Measurements from ENCODE around the gene HOXD9.

The HOXD9 gene

DNA sequence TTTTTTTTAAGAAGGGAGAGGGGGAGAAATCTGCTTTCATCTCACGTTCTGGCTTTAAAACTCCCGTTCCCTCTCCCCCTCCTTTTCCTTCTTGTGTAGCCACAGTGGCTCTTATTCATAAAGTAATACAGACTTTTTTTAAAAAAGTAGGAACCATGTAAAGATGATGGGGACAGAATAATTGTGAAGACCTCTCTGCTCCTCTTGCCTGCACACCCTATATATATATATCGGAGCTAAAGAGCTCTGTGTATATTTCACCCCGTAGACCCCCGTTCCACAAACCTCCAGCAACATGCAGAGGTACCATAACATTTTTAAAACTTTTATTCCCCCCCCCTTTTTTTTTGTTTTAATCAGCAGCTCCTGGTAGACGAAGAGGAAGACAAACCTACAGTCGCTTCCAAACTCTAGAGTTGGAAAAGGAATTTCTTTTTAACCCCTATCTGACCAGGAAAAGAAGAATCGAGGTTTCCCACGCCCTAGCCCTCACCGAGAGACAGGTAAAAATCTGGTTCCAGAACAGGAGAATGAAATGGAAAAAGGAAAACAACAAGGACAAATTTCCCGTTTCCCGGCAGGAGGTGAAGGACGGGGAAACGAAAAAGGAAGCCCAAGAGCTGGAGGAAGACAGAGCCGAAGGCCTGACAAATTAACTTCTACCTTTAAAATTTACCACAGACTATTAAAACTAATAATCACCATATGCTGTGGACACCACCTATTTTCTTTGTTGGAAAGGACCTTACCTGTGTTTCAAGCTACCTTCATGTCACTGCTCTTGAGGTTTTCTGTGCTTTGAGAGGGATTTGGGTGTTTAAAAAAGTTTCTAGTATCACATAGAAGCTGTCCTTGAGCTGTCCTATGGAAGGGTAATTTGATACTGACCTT, 8.7 kb downstream of the HOXD9 start:
- Histone ChIP-seq H3K9me3 (ENCODE audit: control insufficient read depth in 5 of 5, low read length in 5 of 5) (no peaks in the 10 kb centered on the region), H3K9ac (ENCODE audit: low read length in 5 of 5) (peak overlapping the region; percentile 40 to 79 (median 66)), H3K4me1 (ENCODE audit: control insufficient read depth in 5 of 5, insufficient read depth in 5 of 5, low read length in 5 of 5) (peaks cover 1 to 59% (median 52%) of the 10 kb centered on the region in 5 donors), H3K27me3 (ENCODE audit: control insufficient read depth in 5 of 5, insufficient read depth in 4 of 5, low read length in 5 of 5) (peaks cover 0 to 41% (median 2%) of the 10 kb centered on the region in 5 donors), H3K36me3 (ENCODE audit: control insufficient read depth in 5 of 5, insufficient read depth in 5 of 5, low read length in 5 of 5) (no peaks in the 10 kb centered on the region), H3K27ac (ENCODE audit: low read depth, low read length) (peak overlapping the region; percentile 79), H3K4me3 (ENCODE audit: low read depth in 1 of 5, low read length in 5 of 5) (peak overlapping the region; percentile 57 to 83 (median 73))

DNA sequence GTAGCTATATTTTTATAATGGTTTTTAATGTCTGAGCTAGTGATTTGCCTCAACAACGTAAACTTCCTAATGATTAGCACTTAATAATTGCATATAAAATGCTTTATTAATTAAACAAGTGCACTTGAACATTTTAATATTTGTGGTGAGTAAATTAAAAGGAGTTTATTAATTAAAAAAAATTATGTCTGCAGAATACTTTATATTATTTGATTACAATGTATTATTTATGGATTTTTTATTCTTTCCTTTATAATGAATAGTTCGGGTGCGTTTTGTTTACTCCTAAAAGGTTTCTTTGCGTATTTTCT, 9.3 kb downstream of the HOXD9 start:
- Histone ChIP-seq H3K27ac (ENCODE audit: low read depth, low read length) (peak overlapping the region; percentile 79), H3K9me3 (ENCODE audit: control insufficient read depth in 5 of 5, low read length in 5 of 5) (no peaks in the 10 kb centered on the region), H3K4me1 (ENCODE audit: control insufficient read depth in 5 of 5, insufficient read depth in 5 of 5, low read length in 5 of 5) (peaks cover 1 to 62% (median 56%) of the 10 kb centered on the region in 5 donors), H3K36me3 (ENCODE audit: control insufficient read depth in 5 of 5, insufficient read depth in 5 of 5, low read length in 5 of 5) (no peaks in the 10 kb centered on the region), H3K9ac (ENCODE audit: low read length in 5 of 5) (peak overlapping the region; percentile 11 to 79 (median 58)), H3K27me3 (ENCODE audit: control insufficient read depth in 5 of 5, insufficient read depth in 4 of 5, low read length in 5 of 5) (peaks cover 0 to 41% (median 2%) of the 10 kb centered on the region in 5 donors), H3K4me3 (ENCODE audit: low read depth in 1 of 5, low read length in 5 of 5) (peak overlapping the region; percentile 59 to 83 (median 73))

DNA sequence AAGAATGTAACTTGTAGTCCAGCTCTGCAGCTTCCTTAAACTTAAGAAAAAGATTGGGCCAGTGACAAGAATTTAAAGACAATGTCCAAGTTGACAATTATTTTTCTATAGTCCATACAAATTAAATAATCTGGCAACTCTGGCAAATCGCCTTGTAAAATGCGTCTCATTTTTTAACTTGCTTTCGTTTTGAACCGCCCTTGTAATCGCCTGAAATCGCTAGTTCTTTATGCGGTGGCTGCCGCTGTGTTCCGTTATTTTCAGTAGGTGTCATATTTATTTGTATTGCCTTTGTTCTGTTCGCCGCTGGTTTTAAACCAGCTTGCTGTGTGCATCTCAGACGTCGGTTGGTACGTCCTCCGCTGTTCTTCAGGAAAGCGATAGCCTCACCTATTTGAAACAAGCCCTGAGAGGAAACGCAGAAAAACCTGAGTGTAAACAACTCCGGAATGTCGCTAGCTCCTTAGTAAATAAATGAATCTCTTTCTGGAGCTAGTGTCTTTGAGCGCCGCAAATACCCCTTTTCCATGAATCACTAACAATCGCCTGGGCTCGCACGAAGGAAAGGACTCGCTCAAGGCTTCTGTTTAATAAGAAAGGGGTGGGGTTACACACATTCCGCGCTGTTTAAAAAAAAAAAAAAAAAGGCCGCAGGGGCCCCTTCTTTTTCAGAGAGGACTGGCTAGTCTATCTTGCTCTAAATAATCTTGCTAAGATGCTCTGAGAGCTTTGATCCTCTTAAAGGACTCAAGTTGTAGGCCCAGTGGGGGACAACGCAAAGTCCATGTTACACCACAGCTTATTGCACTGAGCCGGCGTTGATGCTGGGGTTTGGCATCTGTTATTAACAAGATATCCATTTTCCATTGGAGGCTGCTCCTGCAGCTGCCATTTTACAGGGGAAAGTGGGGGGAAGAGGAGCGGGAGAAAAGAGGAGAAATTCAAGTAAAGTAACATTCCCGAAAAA, 10.0 kb downstream of the HOXD9 start:
- peaks cover 1 to 65% (median 56%) of the 10 kb centered on the region in 5 donors for H3K4me1 ChIP-seq (ENCODE audit: control insufficient read depth in 5 of 5, insufficient read depth in 5 of 5, low read length in 5 of 5)
- no peaks in the 10 kb centered on the region for H3K9me3 ChIP-seq (ENCODE audit: control insufficient read depth in 5 of 5, low read length in 5 of 5)
- peaks cover 0 to 41% (median 5%) of the 10 kb centered on the region in 5 donors for H3K27me3 ChIP-seq (ENCODE audit: control insufficient read depth in 5 of 5, insufficient read depth in 4 of 5, low read length in 5 of 5)
- H3K27ac ChIP-seq (ENCODE audit: low read depth, low read length) = peak overlapping the region; percentile 70
- H3K9ac ChIP-seq (ENCODE audit: low read length in 5 of 5) = peak overlapping the region; percentile 6 to 65 (median 58)
- H3K36me3 ChIP-seq (ENCODE audit: control insufficient read depth in 5 of 5, insufficient read depth in 5 of 5, low read length in 5 of 5) = no peaks in the 10 kb centered on the region
- H3K4me3 ChIP-seq (ENCODE audit: low read depth in 1 of 5, low read length in 5 of 5) = peak overlapping the region; percentile 59 to 83 (median 73)

DNA sequence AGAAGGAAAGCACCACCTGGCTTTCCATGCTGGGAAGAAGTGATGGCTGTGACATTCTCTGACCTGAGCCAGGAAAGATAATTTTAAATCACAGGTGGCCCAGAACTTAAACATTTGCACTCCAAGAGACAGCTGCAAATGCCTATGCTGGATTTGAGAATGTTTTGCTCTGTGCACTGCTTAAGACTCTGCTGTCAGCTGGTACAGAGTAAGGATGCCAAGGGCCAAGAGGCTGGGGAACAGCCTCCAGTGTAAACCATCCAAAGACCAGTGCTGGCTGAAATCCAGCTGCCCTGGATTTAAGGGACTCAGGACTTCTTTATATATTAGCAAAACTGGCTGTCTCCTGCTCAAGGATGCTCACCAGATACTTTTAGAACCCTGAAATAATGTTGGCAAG, 10.9 kb downstream of the HOXD9 start:
- H3K27me3 ChIP-seq (ENCODE audit: control insufficient read depth in 5 of 5, insufficient read depth in 4 of 5, low read length in 5 of 5) = peaks cover 0 to 41% (median 5%) of the 10 kb centered on the region in 5 donors
- no peak overlapping the region for H3K9ac ChIP-seq (ENCODE audit: low read length in 5 of 5)
- H3K27ac ChIP-seq (ENCODE audit: low read depth, low read length) = no peak overlapping the region
- no peak overlapping the region for H3K4me3 ChIP-seq (ENCODE audit: low read depth in 1 of 5, low read length in 5 of 5)
- H3K4me1 ChIP-seq (ENCODE audit: control insufficient read depth in 5 of 5, insufficient read depth in 5 of 5, low read length in 5 of 5) = peaks cover 1 to 65% (median 57%) of the 10 kb centered on the region in 5 donors
- H3K9me3 ChIP-seq (ENCODE audit: control insufficient read depth in 5 of 5, low read length in 5 of 5) = no peaks in the 10 kb centered on the region
- H3K36me3 ChIP-seq (ENCODE audit: control insufficient read depth in 5 of 5, insufficient read depth in 5 of 5, low read length in 5 of 5) = no peaks in the 10 kb centered on the region

DNA sequence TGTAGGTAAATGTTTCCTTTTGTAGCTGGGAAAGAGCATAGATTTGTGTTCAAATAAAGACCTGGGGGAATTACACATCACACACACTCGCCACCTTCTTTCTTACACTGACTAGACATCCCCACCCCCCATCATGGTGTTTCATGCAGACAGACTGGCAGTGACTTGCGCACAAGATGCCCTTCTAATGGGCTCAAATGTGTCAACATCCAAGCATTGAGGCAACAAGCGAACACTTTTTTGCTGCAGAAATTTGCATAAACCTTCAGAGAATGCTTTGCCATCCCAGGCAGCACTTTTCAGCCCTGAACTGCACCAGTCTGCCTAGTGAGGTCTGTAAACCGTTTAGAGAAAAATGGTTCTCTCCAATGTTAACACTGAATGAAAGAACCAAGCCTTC, 11.5 kb downstream of the HOXD9 start:
- peaks cover 1 to 65% (median 57%) of the 10 kb centered on the region in 5 donors for H3K4me1 ChIP-seq (ENCODE audit: control insufficient read depth in 5 of 5, insufficient read depth in 5 of 5, low read length in 5 of 5)
- no peaks in the 10 kb centered on the region for H3K9me3 ChIP-seq (ENCODE audit: control insufficient read depth in 5 of 5, low read length in 5 of 5)
- H3K9ac ChIP-seq (ENCODE audit: low read length in 5 of 5) = no peak overlapping the region
- no peak overlapping the region for H3K4me3 ChIP-seq (ENCODE audit: low read depth in 1 of 5, low read length in 5 of 5)
- peaks cover 0 to 42% (median 6%) of the 10 kb centered on the region in 5 donors for H3K27me3 ChIP-seq (ENCODE audit: control insufficient read depth in 5 of 5, insufficient read depth in 4 of 5, low read length in 5 of 5)
- H3K36me3 ChIP-seq (ENCODE audit: control insufficient read depth in 5 of 5, insufficient read depth in 5 of 5, low read length in 5 of 5) = no peaks in the 10 kb centered on the region
- peak overlapping the region; percentile 91 for H3K27ac ChIP-seq (ENCODE audit: low read depth, low read length)

DNA sequence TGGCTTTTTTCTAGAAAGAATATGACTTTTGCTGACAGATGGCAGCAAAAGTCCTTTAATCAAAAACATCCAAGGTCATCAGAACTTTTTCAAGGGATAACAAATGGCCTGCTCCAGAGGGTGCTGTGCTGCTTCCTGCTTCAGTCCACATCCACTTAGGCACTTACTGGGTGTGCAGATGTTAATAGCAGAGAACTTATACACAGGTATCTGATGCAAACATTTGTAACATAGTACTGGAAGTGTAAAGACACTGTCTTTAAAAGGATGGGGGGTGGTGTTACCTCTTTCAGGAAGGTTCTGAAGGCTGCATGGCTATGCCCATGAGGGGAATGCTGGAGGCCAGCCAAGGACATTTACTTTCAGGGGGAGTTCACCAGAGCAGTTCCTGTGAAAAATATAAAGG, 12.5 kb downstream of the HOXD9 start:
- Histone ChIP-seq H3K4me3 (ENCODE audit: low read depth in 1 of 5, low read length in 5 of 5) (peak overlapping the region in 1 of 5 donors; percentile 44), H3K27ac (ENCODE audit: low read depth, low read length) (peak overlapping the region; percentile 91), H3K4me1 (ENCODE audit: control insufficient read depth in 5 of 5, insufficient read depth in 5 of 5, low read length in 5 of 5) (peaks cover 3 to 69% (median 62%) of the 10 kb centered on the region in 5 donors), H3K27me3 (ENCODE audit: control insufficient read depth in 5 of 5, insufficient read depth in 4 of 5, low read length in 5 of 5) (peaks cover 0 to 49% (median 6%) of the 10 kb centered on the region in 5 donors), H3K9me3 (ENCODE audit: control insufficient read depth in 5 of 5, low read length in 5 of 5) (no peaks in the 10 kb centered on the region), H3K9ac (ENCODE audit: low read length in 5 of 5) (no peak overlapping the region), H3K36me3 (ENCODE audit: control insufficient read depth in 5 of 5, insufficient read depth in 5 of 5, low read length in 5 of 5) (no peaks in the 10 kb centered on the region)

DNA sequence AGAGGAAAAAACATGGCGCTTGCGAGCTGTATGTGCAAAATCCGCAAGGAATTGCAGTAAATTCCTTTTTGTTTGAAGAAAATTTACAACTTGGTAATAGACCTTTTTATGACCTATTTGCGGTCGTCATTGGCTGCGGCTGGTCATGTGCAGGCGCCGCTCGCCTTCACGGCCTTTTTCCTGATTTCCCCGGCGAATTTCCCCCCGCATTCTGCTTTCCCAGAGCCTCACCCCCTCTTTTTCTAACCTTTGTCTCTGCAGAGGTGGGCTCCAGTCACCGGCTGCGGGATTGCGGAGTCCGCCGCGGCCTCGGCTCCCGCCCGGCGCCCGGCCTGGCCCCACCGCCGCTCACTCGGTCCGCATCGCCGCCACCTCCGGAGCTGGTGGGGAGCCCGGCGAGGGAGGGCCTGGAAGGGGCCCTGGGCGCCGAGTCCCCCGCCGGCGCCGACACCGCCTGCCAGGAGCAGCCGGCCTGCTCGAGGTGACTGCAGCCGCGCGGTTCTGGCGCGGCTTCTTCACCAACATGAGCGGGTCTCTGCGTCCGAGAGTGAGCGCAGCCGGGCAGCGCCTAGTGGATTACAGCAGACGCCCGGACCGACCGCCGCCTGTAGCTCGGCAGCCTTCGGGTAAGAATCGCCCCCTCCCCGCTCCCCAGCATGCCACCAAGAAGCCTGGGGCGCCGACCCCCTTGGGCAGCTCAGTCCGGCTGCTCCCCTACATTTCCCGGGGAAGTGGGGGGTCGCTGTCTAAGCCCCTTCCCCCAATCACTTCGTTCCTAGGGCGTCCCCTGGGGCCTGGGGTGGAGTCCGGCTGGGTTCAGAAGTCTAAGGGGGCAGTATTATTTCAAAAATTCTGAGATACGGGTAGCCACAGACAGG, 14.1 kb downstream of the HOXD9 start:
- no peaks in the 10 kb centered on the region for H3K36me3 ChIP-seq (ENCODE audit: control insufficient read depth in 5 of 5, insufficient read depth in 5 of 5, low read length in 5 of 5)
- H3K4me3 ChIP-seq (ENCODE audit: low read depth in 1 of 5, low read length in 5 of 5) = peak overlapping the region; percentile 64 to 88 (median 80)
- H3K4me1 ChIP-seq (ENCODE audit: control insufficient read depth in 5 of 5, insufficient read depth in 5 of 5, low read length in 5 of 5) = peaks cover 6 to 73% (median 68%) of the 10 kb centered on the region in 5 donors
- H3K27ac ChIP-seq (ENCODE audit: low read depth, low read length) = peak overlapping the region; percentile 91
- H3K9ac ChIP-seq (ENCODE audit: low read length in 5 of 5) = peak overlapping the region; percentile 71 to 86 (median 74)
- H3K9me3 ChIP-seq (ENCODE audit: control insufficient read depth in 5 of 5, low read length in 5 of 5) = no peaks in the 10 kb centered on the region
- H3K27me3 ChIP-seq (ENCODE audit: control insufficient read depth in 5 of 5, insufficient read depth in 4 of 5, low read length in 5 of 5) = peaks cover 0 to 56% (median 5%) of the 10 kb centered on the region in 5 donors

DNA sequence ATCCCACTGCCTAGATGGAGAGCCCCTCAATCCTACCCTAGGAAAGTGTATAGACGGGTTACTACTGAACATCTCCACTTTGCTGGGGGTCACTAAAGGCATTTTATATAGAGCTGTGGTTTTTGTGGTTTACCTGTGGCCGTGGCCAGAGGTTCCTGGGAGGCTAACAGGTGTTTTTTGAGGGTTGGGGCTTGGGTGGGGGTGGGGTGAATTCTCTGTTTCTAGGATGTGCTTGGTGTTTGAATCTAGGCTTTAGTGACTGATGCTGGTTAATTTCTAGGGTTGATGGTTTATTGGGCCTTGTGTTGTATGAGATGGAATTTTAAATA, 14.7 kb downstream of the HOXD9 start:
- Histone ChIP-seq H3K4me1 (ENCODE audit: control insufficient read depth in 5 of 5, insufficient read depth in 5 of 5, low read length in 5 of 5) (peaks cover 6 to 70% (median 67%) of the 10 kb centered on the region in 5 donors), H3K27ac (ENCODE audit: low read depth, low read length) (peak overlapping the region; percentile 91), H3K9ac (ENCODE audit: low read length in 5 of 5) (peak overlapping the region; percentile 71 to 86 (median 74)), H3K27me3 (ENCODE audit: control insufficient read depth in 5 of 5, insufficient read depth in 4 of 5, low read length in 5 of 5) (peaks cover 0 to 56% (median 5%) of the 10 kb centered on the region in 5 donors), H3K36me3 (ENCODE audit: control insufficient read depth in 5 of 5, insufficient read depth in 5 of 5, low read length in 5 of 5) (no peaks in the 10 kb centered on the region), H3K4me3 (ENCODE audit: low read depth in 1 of 5, low read length in 5 of 5) (peak overlapping the region; percentile 64 to 84 (median 79)), H3K9me3 (ENCODE audit: control insufficient read depth in 5 of 5, low read length in 5 of 5) (no peaks in the 10 kb centered on the region)

DNA sequence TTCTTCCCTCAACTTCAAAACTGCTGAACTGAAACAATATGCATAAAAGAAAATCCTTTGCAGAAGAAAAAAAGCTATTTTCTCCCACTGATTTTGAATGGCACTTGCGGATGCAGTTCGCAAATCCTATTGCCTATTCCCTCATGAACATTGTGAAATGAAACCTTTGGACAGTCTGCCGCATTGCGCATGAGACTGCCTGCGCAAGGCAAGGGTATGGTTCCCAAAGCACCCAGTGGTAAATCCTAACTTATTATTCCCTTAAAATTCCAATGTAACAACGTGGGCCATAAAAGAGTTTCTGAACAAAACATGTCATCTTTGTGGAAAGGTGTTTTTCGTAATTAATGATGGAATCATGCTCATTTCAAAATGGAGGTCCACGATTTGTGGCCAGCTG, 15.4 kb downstream of the HOXD9 start:
- peak overlapping the region in 3 of 5 donors; percentile 24 to 86 (median 79) for H3K9ac ChIP-seq (ENCODE audit: low read length in 5 of 5)
- no peaks in the 10 kb centered on the region for H3K9me3 ChIP-seq (ENCODE audit: control insufficient read depth in 5 of 5, low read length in 5 of 5)
- H3K4me3 ChIP-seq (ENCODE audit: low read depth in 1 of 5, low read length in 5 of 5) = peak overlapping the region in 4 of 5 donors; percentile 64 to 84 (median 80)

More for the DNA sequence above, 15.4 kb downstream of the HOXD9 start:
- Histone ChIP-seq H3K36me3 (ENCODE audit: control insufficient read depth in 5 of 5, insufficient read depth in 5 of 5, low read length in 5 of 5) (no peaks in the 10 kb centered on the region), H3K27me3 (ENCODE audit: control insufficient read depth in 5 of 5, insufficient read depth in 4 of 5, low read length in 5 of 5) (peaks cover 0 to 57% (median 5%) of the 10 kb centered on the region in 5 donors), H3K4me1 (ENCODE audit: control insufficient read depth in 5 of 5, insufficient read depth in 5 of 5, low read length in 5 of 5) (peaks cover 6 to 71% (median 67%) of the 10 kb centered on the region in 5 donors), H3K27ac (ENCODE audit: low read depth, low read length) (peak overlapping the region; percentile 77)
